Stimulated activated CD4-positive, alpha-beta T cell treated with anti-CD3 and anti-CD28 coated beads, Interleukin-12 subunit alpha, Interleukin-12 subunit beta, amount 100 ng/mL, for 4 hours (primary cell): ENCODE results near the gene MTG1.
"Not testable (repeated sequence)": the region's sequence is repeated elsewhere in the genome, so short reads cannot be mapped to it uniquely, and the experiment has no call there.

Source experiments
- DNase-seq: peaks from one replicate; pipeline ENCODE4 v3.0.0-alpha.2; 2020

The MTG1 gene

DNA sequence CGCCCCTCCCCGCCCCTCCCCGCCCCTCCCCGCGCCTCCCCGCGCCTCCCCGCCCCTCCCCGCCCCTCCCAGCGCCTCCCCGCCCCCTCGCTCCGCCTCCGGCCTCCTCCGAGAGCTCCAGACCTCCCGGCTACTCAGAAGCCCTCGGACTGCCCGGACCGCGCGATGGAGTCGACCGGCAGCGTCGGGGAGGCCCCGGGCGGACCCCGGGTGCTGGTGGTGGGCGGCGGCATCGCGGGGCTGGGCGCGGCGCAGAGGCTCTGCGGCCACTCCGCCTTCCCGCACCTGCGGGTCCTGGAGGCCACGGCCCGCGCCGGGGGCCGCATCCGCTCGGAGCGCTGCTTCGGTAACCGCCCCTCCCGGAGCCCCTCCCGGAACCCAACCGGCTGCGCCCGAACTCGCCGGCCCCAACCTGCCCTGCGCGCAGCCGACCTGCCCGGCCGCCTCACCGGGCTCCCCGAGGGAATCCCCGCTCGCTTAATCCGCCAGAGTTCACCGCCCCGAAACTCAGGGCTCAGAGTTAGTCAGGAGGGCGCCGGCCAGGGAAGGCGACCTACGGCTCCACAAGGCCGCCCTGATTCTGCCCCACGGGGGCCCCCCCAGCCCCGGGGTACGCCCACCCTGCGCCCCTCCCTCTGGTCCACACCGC, 14.7 kb upstream of the MTG1 start, which contains the start of gene PAOX:
TSS of gene PAOX (plus strand) at position 111 of the 649 bp plus-strand sequence. CDS start at position 166, 55 bp downstream.
- DNase-seq = peak; percentile 62

DNA sequence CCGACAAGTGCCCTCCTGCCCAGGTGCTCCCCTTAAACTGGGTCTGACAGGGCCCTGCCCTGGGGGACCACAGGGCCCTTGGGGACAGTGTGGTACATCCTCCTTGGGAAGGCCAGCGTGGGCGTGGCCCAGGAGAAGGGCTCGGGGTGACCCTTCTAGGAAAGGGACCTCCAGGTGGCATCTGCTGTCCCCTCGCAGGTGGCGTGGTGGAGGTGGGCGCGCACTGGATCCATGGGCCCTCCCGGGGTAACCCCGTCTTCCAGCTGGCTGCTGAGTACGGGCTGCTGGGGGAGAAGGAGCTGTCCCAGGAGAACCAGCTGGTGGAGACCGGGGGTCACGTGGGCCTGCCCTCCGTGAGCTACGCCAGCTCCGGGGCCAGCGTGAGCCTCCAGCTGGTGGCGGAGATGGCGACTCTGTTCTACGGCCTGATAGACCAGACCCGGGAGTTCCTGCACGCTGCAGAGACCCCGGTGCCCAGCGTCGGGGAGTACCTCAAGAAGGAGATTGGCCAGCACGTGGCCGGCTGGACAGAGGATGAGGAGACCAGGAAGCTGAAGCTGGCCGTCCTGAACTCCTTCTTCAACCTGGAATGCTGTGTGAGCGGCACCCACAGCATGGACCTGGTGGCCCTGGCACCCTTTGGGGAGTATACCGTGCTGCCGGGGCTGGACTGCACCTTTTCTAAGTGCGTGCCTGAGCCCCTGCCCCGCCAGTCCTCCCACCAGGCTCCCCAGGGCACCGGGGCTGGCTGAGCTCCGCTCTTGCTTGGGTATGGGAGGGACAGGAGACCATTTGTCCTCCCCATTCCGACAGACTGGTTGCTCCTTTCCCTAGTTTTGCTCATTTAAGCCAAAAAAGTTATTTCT, 13.9 kb upstream of the MTG1 start:
- DNase-seq = no peak

DNA sequence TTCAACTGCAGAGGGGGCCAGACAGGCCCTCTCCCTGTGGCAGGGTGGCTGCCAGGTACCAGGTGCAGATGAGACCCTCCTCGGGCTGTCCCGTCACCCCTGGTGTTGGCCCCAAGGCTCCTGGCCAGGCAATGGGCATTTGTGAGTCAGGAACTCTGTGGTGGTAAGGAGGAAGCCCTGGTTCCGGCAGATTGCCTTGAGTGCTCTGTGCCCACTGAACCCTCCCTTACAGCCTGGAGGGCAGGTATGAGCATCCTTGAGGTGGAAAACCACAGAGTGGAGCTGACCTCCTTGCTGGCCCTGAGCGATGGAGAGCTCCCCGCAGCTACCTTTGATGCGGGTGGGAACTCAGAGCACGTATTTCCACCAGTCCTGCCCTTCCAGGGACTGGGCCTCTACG, 12.9 kb upstream of the MTG1 start:
- DNase-seq = no peak

DNA sequence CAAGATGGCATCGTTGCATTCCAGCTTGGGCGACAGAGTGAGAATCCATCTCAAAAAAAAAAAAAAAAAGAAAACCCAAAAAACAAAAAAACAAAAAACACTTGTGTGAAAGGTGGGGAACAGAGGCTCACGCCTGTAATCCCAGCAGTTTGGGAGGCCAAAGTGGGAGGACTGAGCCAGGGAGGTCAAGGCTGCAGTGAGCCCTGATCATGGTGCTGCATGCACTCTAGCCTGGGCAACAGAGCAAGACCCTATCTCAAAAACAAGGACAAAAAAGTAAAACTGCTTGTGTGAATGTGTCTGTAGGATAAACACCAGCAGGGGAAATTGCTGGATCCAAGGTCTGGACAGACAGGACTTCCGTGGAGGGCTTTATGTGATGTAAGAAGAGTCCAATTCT, 10.4 kb upstream of the MTG1 start:
- no peak for DNase-seq

DNA sequence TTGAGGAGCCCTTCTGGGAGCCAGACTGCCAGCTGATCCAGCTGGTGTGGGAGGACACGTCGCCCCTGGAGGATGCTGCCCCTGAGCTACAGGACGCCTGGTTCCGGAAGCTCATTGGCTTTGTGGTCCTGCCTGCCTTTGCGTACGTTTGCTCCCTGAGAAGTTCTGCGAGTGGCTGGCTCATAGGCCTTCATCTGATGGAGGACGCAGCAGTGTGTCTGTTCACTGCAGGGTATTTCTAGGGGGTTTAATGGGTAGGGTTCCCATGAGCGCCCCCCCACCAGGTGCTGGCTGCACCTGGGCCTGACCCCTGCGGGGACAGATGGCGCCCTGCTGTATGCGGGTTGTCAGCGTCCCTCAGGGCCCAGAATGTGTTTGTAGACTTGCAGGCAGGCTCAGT, 9.9 kb upstream of the MTG1 start:
- DNase-seq = no peak

DNA sequence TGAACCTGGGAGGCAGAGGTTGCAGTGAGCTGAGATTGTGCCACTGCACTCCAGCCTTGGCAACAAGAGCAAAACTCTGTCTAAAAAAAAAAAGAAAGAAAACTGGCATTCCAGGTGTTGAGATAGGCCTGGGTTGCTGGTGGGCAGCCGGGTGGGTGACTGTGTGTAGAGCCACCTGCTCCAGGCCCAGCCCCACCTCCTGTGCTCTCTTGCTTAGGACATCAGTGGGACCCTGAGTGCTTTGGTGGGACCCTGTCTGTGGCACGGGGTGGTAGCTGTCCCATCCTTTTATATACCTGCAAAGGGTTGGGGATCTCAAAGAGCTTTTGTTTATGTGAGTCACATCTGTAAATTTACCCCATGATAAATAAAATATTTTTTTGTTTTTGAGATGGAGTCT, 8.7 kb upstream of the MTG1 start:
- DNase-seq = no peak

DNA sequence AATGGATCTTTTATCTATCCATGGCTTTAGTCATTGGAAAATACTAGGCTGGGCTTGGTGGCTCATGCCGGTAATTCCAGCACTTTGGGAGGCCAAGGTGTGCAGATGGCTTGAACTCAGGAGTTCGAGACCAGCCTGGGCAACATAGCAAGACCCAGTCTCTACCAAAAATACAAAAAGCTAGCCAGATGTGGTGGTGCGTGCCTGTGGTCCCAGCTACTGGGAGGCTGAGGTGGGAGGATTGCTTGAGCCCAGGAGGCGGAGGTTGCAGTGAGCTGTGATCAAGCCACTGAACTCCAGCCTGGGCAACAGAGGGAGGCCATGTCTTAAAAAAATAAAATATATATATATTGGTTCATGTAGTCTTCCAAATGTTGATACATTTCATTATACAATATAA, 7.0 kb upstream of the MTG1 start:
- DNase-seq = not testable (repeated sequence)

DNA sequence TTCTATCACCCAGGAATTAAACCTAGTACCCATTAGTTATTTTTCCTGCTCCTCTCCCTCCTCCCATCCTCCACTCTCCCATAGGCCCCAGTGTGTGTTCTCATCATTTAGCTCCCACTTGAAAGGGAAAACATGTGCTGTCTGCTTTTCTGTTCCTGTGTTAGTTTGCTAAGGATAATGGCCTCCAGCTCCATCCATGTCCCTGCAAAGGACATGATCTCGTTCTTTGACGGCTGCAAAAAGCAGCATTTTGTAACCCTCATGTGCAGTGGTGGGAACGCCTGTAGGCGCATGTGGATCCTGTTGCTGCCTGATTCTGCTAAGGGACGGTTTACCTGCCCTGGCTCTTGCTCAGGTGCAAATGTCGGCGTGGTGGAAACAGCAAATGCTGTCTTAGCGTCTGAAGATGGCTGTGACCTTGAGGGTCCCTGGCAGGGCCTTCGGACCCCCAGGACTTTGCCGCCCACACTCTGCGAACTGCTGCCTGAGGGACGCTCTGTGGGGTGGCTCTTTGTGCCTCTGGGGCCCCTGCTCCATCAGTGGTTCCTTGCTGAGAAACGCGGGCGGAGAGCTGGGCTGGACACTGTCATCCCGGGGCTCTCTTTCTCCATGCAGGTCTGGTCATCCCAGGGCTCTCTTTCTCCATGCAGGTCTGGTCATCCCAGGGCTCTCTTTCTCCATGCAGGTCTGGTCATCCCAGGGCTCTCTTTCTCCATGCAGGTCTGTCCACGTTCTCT, 5.6 kb upstream of the MTG1 start:
- no peak for DNase-seq

DNA sequence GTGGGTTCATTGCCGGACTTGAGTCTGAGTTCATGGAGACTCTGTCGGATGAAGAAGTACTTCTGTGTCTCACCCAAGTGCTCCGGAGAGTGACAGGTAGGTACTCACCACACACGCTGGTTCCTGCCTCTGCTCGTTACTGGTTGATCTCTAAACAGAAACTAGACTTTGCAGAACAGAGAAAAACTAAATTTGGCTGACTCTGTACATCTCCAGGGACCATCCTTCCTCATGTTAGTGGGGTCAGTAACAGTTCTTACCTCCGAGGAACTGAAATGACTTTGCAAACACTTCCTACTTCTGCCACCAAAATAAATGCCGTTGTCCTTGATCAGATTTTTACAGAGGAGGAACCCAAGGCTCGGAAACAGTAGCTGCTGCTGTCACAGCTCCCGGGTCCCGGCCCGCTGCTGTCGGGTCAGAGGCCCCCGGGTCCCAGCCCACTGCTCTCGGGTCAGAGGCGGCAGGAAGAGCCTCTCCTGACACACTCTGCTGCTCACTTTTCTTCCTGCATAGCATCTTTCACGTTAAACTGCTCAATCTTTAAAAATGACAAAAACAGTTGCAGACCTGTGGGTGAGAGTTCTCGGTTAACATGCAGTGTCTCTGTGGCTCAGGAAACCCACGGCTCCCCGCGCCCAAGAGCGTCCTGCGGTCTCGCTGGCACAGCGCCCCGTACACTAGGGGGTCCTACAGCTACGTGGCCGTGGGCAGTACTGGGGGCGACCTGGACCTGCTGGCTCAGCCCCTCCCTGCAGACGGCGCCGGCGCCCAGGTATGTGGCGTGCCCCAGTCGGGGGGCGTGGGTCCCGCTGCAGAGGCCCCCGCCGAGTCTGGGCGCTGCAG, 4.8 kb upstream of the MTG1 start:
- no peak for DNase-seq

DNA sequence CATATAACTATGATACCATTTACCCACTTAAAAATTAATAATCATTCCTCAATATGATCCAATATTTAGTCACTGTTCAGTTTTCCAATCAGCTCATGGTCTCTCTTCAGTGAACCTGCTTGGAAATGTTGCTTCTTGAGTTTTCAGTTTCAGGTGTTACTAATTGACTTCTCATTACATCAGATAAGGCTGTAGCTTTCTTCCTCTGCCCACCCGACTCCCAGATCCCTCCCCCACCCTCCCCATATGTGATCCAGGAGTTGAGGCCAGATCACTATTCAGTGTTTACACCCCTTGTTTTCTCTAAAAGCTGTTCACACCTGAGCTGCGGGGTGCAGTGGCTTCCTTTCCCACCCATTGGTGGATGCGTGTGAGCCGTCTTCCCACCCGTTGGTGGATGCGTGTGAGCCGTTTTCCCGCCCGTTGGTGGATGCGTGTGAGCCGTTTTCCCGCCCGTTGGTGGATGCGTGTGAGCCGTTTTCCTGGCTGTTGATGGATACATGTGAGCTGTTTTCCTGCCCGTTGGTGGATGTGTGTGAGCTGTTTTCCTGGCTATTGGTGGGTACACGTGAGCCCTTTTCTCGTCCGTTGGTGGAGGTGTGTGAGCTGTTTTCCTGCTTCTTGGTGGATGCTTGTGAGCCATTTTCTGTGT, 3.2 kb upstream of the MTG1 start:
- no peak for DNase-seq

DNA sequence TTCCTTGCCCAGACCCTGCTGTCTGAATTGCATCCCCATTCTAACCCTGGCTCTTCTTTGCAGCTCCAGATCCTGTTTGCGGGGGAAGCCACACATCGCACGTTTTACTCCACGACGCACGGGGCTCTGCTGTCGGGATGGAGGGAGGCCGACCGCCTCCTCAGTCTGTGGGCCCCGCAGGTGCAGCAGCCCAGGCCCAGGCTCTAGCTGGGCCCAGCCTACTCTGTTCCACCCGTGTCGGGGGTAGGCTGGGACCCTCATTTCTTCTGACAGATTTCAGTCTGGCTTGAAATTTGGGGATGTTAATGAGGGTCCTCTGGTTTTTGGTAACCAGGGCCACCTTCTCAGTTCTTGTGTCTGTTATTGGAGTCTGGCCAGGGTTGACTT, 2.7 kb upstream of the MTG1 start:
- no peak for DNase-seq

DNA sequence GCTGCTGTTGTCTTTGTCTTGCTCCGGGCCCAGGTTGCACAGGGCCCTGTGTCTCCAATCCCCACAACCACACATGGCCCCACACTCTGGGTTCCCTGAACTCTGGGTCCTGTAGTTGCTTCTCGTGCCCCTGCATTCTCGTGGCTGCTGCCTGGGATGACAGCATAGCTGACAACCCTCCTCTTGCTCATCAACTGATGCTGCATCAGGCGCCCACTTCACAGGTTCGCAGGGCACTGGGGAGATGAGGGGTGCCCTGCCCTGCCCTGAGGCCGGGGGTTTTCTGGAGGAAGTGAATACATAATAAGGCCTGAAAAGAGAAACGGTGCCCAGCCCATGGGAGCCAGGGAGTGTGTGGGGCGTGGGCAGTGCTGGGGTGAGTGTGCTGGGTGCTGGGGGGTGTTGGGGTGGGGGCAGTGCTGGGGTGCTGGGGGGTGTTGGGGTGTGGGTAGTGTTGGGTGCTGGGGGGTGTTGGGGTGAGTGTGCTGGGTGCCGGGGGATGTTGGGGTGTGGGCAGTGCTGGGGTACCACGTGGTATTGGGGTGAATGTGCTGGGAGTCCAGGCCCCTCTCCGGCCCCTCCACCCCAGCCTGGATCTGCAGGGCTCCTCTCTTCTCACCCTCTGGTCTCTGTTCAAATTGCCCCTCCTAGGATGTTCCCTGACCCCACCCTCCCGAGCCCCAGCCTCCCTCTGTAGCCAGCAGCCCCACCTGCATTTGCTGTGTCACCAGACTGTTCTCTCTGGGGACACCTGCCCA, 2.0 kb upstream of the MTG1 start:
- no peak for DNase-seq

DNA sequence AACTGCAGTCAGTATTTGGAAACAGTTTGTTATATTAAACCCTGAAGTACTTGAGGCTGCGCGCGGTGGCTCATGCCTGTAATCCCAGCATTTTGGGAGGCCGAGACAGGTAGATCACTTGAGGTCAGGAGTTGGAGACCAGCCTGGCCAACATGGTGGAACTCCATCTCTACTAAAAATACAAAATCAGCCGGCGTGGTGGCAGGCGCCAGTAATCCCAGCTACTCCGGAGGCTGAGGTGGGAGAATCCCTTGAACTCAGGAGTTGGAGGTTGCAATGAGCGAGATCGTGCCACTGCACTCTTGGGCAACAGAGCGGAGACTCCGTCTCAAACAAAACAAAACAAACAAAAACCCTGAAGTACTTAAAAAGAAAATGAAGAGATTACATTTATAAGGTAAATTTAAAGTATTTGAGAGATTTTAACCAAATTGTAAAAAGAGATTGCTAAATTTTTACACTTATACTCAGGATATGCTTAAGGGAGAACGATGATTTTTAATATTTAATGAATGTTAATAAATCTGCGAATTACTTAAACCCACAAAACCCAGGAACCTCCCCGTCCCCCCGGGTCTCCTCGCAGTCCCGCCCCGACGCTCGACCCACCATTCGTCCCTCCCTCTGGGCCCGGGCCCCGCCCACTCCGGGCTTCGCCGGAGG, 425 bp upstream of the MTG1 start:
- DNase-seq = no peak

DNA sequence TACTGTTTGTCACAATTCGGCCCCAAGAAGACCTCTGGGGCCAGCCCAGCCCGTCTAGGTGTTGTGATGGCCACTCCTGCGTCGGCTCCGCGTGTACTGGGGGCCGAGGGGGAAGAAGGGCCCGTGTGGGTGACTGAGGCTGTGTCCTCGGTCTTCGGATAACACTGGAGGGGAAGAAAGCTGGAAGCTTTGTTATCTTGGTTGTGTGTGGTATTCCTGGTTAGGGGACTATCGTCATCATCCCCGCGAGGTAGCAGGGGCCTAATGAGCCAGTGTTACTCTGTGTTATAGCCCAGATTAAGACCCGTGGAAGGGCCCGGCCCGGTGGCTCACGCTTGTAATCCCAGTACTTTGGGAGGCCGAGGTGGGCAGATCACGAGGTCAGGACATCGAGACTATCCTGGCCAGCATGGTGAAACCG, 854 bp downstream of the MTG1 start:
- no peak for DNase-seq

DNA sequence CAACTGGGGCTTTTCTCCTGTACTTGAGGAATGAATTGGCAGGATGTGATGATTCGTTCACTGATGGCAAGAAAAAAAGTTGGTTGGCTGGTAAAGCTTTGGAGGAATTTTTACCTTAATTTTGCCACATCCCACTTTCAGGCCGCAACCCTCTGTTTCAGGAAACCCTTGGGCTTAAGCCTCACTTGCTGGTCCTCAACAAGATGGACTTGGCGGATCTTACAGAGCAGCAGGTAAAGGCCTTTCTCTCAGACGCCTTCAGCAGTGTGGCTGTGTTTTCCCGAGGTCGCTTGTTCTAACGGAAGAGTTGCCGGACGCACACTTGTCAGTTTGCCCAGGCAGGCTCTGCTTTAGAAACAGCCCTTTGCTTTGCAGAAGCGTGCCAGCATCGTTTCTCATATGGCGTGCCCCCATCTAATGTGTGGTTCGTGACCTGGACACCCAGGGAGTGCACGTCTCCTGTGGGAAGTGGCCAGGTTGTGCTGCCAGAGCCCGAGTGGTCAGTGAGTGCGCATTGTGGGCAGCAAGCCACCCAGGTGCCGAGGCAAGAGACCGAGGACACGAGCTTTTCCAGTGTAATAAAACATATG, 2.2 kb downstream of the MTG1 start:
- no peak for DNase-seq

DNA sequence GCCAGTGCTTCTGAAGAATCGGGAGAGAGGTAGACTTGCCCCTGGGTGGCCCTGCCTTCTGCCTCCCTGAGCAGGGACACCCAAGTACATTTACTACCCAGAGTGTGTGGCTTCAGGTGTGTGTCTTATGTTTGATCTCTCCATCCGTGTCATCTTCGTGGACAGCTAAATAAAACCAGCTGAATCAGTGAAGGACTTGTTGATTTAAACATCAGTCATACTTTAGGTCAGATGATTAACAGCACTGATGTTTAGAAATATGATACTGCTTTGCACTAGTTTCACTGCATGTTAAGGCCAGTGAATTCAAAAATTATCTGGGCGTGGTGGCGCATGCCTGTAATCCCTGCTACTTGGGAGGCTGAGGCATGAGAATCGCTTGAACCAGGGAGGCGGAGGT, 4.0 kb downstream of the MTG1 start:
- no peak for DNase-seq

DNA sequence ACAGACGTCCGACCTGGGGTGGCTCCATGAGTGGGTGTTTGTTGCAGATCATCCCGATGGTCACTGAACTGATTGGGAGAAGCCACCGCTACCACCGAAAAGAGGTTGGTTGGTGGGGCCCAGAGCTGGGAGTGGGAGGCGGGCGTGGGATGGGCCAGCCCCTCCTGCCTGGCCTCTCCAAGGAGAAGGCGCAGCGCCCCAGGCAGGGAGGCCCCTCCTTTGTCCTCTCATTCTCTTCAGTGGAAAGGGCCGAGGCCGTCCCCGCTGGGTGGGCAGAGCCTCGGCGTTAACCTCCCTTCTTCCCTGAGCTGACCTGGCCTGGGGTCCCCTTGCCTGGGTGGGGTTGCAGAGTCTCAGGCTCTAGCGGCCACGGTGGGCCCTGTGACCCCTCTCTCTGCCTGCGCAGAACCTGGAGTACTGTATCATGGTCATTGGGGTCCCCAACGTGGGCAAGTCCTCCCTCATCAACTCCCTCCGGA, 5.2 kb downstream of the MTG1 start:
- DNase-seq = no peak

DNA sequence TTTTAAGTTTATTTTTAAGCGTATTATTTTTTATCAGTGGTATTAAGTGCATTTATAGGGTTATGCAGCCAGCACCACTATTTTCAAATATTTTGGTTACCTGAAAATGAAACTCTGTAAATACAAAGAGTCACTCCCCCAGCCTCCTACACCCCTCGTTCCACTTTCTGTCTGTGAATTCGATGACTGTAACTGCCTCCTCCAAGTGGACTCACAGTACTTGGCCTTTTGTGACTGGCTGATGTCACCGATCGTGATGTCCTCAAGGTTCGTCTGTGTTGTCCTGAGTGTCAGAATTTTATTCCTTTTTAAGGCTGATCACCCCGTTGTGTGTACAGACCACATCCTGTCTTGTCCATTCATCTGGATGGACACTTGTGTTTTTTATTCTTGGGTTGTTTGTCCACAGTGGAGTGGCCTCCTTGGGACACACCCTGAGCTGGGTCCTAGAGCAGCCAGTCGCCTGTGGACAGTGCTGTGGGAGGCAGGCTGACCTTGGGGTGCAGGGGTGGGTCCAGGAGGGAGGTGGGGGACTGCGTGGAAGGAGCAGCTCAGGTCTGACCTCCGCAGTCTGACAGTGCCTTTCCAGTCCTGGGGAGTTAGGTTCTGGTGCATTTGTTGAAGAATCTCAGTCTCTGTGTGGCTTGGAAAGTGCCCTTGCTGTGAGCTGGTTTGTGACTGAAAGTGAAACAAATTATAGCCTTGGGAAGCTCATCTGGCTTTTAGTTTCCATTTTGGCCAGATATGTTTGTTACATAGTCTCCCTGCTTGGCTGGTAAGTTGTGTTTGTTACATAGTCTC, 6.9 kb downstream of the MTG1 start:
- DNase-seq = no peak

DNA sequence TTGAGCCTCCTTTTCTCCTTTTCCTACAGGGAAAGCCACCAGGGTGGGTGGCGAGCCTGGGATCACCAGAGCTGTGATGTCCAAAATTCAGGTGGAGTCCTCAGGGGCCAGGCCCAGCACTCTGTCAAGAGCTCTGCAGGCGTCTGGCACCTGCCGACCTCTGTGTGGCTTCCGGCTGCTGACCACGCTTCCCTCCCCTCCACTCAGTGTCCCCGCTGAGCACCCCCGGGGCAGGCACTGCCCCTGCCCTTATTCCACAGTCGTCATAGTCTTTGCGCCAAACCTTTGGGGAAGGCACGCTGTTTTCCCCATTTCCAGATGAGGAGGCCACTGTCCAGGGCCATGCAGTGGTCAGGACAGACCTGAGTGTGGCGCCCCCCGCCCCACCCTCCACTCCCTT, 7.5 kb downstream of the MTG1 start:
- no peak for DNase-seq
